ENCODE data around the gene IGF2R. TPM values are rescaled to one million over a fixed set of nuclear protein-coding genes. Genes with fewer than 3 reads are reported as not detected.

The IGF2R gene
- total RNA-seq, 6 experiments from 2014 or later: 77.3 to 119 (median 88.1) TPM

DNA sequence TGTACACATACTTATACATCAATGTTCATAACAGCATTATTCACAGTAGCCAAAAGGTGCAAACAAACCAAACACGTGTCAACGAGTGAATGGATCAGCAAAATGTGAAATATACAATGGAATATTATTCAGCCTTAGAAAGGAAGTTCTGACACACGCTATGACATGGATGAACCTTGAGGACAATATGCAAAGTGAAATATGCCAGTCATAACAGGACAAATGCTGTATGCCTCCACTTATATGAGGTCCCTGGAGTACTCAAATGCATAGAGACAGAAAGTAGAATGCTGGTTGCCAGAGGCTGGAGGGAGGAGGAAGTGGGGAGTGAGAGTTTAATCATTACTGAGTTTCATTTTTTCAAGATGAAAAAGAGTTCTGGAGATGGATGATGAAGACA is 37.8 kb upstream of the IGF2R start:
- peaks cover 38% of the 10 kb centered on the region for H3K4me1 Mint-ChIP-seq (ENCODE audit: low read depth)
- H3K36me3 Mint-ChIP-seq (ENCODE audit: low read depth): no peaks in the 10 kb centered on the region
- H3K9me3 Mint-ChIP-seq: peaks cover 10% of the 10 kb centered on the region
- no peak overlapping the region for H3K4me3 Mint-ChIP-seq
- TF ChIP-seq, protein P1, sequence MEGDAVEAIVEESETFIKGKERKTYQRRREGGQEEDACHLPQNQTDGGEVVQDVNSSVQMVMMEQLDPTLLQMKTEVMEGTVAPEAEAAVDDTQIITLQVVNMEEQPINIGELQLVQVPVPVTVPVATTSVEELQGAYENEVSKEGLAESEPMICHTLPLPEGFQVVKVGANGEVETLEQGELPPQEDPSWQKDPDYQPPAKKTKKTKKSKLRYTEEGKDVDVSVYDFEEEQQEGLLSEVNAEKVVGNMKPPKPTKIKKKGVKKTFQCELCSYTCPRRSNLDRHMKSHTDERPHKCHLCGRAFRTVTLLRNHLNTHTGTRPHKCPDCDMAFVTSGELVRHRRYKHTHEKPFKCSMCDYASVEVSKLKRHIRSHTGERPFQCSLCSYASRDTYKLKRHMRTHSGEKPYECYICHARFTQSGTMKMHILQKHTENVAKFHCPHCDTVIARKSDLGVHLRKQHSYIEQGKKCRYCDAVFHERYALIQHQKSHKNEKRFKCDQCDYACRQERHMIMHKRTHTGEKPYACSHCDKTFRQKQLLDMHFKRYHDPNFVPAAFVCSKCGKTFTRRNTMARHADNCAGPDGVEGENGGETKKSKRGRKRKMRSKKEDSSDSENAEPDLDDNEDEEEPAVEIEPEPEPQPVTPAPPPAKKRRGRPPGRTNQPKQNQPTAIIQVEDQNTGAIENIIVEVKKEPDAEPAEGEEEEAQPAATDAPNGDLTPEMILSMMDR (IDR thresholded peaks at IDR 0.05): no peak
- DNase-seq: no peak
- H3K27ac Mint-ChIP-seq: no peak overlapping the region
- H3K27me3 Mint-ChIP-seq (ENCODE audit: insufficient read depth): peaks cover 8% of the 10 kb centered on the region

DNA sequence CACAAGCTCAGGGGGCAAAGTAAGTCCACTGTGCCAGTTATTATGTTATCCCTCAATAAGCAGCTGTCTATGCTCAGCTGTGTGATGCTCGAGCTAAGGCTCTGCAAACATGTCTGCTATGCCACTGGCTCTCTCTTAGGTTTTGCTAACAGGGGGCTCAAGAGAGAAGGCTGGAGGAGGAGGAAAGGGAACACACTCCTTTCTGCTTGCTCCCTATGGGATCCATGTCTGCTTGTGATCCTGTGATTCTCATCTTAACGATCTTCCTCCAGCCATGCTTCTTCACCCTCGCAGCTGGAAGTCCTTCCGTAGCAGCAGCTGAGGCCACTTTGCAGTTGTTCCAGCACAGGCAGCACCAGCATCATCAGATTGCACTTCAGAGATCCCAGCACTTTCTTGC is 37.0 kb upstream of the IGF2R start:
- Mint-ChIP-seq H3K4me3 (no peak overlapping the region), H3K27ac (no peak overlapping the region), H3K36me3 (ENCODE audit: low read depth) (no peaks in the 10 kb centered on the region), H3K9me3 (peaks cover 14% of the 10 kb centered on the region), H3K4me1 (ENCODE audit: low read depth) (peaks cover 43% of the 10 kb centered on the region), H3K27me3 (ENCODE audit: insufficient read depth) (peaks cover 5% of the 10 kb centered on the region; the same call in 1 of the 2 replicates)
- TF ChIP-seq, protein P1 (IDR thresholded peaks at IDR 0.05): no peak
- no peak for DNase-seq

- TF ChIP-seq, protein P1 (IDR thresholded peaks at IDR 0.05): no peak
- no peak for DNase-seq
- peaks cover 43% of the 10 kb centered on the region for H3K4me1 Mint-ChIP-seq (ENCODE audit: low read depth)
Observed at GRCh38 chr6:159933077-159933476, 35.8 kb upstream of the IGF2R start.

DNA sequence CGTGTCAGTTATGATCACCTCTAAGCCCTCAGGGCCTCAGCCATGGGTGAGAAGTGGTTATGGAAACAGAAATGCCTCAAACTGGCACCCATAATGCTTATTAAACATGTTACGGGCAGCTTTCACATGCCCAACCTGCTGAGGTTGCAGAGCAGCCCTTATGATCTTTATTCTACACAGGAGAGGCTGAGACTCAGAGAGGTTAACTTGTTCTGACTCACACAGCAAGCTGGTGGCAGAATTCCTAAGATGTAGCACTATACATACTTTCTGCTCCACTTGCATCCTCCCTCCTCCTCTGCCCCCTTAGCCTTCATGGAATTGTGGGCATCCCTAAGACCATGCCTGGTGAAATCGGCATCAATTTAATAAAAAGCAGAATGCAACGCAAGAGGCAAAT is 34.7 kb upstream of the IGF2R start:
- TF ChIP-seq, protein P1 (IDR thresholded peaks at IDR 0.05): no peak
- Mint-ChIP-seq H3K36me3 (ENCODE audit: low read depth) (no peaks in the 10 kb centered on the region), H3K27me3 (ENCODE audit: insufficient read depth) (peaks cover 5% of the 10 kb centered on the region; the same call in 1 of the 2 replicates), H3K4me3 (no peak overlapping the region), H3K9me3 (peaks cover 14% of the 10 kb centered on the region), H3K27ac (no peak overlapping the region), H3K4me1 (ENCODE audit: low read depth) (peaks cover 43% of the 10 kb centered on the region)
- DNase-seq: peak; percentile 30

More at GRCh38 chr6:159933077-159933476, 35.8 kb upstream of the IGF2R start:
- H3K27me3 Mint-ChIP-seq (ENCODE audit: insufficient read depth): peaks cover 5% of the 10 kb centered on the region; the same call in 1 of the 2 replicates
- no peaks in the 10 kb centered on the region for H3K36me3 Mint-ChIP-seq (ENCODE audit: low read depth)
- no peak overlapping the region for H3K27ac Mint-ChIP-seq
- no peak overlapping the region for H3K4me3 Mint-ChIP-seq
- peaks cover 14% of the 10 kb centered on the region for H3K9me3 Mint-ChIP-seq

DNA sequence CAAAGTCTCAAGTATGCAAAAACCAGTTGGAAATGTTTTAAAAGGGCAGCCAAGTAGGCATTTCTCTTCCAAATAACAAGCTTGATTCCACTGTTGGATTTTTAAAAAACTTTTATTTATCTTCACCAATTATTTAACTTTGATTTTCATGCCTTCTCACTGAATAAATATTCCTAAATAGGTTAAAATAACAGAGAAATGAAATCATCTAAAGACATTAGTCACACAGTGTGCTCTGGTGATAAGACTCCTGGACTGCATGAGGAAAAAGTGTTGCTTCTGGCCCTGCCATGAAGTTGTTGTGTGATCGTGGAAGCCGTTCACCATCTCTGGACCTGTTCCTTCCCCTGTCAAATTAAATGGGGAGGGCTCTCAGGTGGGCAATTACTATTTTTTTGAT is 33.8 kb upstream of the IGF2R start:
- Mint-ChIP-seq H3K4me3 (0 out of 2 replicates have a peak overlapping the region, but pooled peaks have one; percentile 4), H3K27ac (no peak overlapping the region), H3K27me3 (ENCODE audit: insufficient read depth) (peaks cover 7% of the 10 kb centered on the region; the same call in 1 of the 2 replicates), H3K9me3 (peaks cover 14% of the 10 kb centered on the region), H3K36me3 (ENCODE audit: low read depth) (no peaks in the 10 kb centered on the region), H3K4me1 (ENCODE audit: low read depth) (peaks cover 43% of the 10 kb centered on the region)
- DNase-seq: peak; percentile 14
- TF ChIP-seq, protein P1 (IDR thresholded peaks at IDR 0.05): no peak
